Fibroblast of villous mesenchyme (primary cell): ENCODE measurements around the gene DIAPH2. TPM values are rescaled to one million over a fixed set of nuclear protein-coding genes. Genes with fewer than 3 reads are reported as not detected.

ENCODE experiments used
- DNase-seq: peaks from one replicate; pipeline ENCODE4 v3.0.0-alpha.2; 2010; ENCODE audit warnings: low read depth
- H3K4me3 ChIP-seq: 2 replicates; pipeline ENCODE4 v1.5.1; 2011; ENCODE audit warnings: low read depth, mild to moderate bottlenecking, low read length
- total RNA-seq: library from RNA; depleted of rRNA; stranded (reverse); fragments of >200 nt; gene quantifications from 2 replicates; pipeline ENCODE4 v1.2.3, GENCODE V29; 2012
- TF ChIP-seq, protein P1 (sequence below): IDR thresholded peaks from 2 replicates; pipeline ENCODE4 v1.5.1; 2012; ENCODE audit warnings: low read depth, mild to moderate bottlenecking, low read length; ENCODE audit not compliant: insufficient read depth

DIAPH2 gene
- total RNA-seq, 1 donor: 15.5 TPM

- H3K4me3 ChIP-seq: no peak overlapping the region
- DNase-seq: no peak
- TF ChIP-seq, protein P1, sequence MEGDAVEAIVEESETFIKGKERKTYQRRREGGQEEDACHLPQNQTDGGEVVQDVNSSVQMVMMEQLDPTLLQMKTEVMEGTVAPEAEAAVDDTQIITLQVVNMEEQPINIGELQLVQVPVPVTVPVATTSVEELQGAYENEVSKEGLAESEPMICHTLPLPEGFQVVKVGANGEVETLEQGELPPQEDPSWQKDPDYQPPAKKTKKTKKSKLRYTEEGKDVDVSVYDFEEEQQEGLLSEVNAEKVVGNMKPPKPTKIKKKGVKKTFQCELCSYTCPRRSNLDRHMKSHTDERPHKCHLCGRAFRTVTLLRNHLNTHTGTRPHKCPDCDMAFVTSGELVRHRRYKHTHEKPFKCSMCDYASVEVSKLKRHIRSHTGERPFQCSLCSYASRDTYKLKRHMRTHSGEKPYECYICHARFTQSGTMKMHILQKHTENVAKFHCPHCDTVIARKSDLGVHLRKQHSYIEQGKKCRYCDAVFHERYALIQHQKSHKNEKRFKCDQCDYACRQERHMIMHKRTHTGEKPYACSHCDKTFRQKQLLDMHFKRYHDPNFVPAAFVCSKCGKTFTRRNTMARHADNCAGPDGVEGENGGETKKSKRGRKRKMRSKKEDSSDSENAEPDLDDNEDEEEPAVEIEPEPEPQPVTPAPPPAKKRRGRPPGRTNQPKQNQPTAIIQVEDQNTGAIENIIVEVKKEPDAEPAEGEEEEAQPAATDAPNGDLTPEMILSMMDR: no peak
Observed at GRCh38 chrX:97168646-97169045, 484.0 kb downstream of the DIAPH2 start.

DNA sequence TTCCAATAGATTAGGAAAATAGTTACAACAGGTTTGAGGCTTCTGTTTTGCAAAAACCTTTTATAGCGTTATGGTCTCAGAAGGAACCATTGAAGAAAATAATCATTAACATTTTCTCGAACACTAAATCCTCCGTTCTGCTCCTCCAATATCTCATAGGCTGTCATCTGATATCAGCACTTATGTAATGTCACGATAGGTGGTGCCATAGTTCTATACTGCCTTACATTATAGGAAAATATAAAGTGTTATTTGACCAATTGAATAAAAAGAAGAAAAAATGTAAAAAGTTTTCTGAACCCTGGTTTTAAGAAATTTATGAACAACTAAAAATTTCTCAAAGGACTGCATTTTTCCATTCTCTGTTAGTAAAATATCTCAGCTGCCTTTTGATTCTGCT, 490.5 kb downstream of the DIAPH2 start:
- TF ChIP-seq, protein P1: no peak
- no peak overlapping the region for H3K4me3 ChIP-seq
- no peak for DNase-seq

- no peak overlapping the region for H3K4me3 ChIP-seq
- no peak for DNase-seq
- TF ChIP-seq, protein P1: no peak
Observed at GRCh38 chrX:97189668-97190067, 505.0 kb downstream of the DIAPH2 start.

GRCh38 chrX:97199501-97199900, 514.9 kb downstream of the DIAPH2 start:
- peak; percentile 24 for DNase-seq
- H3K4me3 ChIP-seq: no peak overlapping the region
- TF ChIP-seq, protein P1: no peak

DNA sequence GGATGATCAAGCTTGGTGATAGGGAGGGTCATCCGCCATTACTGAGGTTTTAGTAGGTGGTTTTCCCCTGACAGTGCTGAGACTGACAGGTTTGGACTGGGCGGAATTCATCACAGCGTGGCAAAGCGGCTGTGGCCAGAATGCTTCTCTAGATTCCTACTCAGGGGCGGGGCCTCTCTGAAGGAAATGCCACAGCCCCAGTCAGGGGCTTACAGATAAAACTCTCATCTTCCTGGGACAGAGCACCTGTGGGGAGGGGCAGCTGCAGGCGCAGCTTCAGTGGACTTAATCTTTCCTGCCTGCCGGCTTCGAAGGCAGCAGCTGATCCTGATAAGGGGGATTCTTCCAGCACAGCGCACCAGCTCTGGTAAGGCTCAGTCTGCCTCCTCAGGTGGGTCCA, 515.8 kb downstream of the DIAPH2 start:
- TF ChIP-seq, protein P1: no peak
- no peak for DNase-seq
- no peak overlapping the region for H3K4me3 ChIP-seq

GRCh38 chrX:97210501-97210900, 525.9 kb downstream of the DIAPH2 start:
- TF ChIP-seq, protein P1: no peak
- no peak for DNase-seq
- H3K4me3 ChIP-seq: no peak overlapping the region

DNA sequence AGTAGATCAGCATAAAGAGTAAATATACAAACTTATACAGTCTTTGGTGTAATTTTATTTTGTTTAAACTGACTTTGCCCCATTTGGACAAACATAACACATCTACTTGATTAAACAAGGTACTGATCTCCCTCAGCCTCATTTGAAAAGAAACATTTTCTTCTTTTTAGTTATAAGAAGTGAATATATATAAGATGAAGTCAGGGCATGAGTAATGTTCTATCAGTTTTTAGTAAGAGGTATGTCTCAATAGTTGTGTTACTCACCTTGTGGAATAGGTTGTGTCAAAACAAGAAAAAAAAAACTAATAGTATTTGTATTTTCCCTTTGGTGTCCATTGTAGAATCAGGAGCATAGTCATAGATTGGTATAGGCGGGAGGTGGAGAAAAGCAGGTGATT, 526.4 kb downstream of the DIAPH2 start:
- TF ChIP-seq, protein P1: no peak

More for the DNA sequence above, 526.4 kb downstream of the DIAPH2 start:
- no peak for DNase-seq
- H3K4me3 ChIP-seq: no peak overlapping the region
